Keratinocyte (primary cell): ENCODE results near the gene TOX2. TPM values are rescaled to one million over a fixed set of nuclear protein-coding genes. Genes with fewer than 3 reads are reported as not detected.

Source experiments
- DNase-seq: peaks from one replicate; pipeline ENCODE4 v3.0.0-alpha.2; 2011; ENCODE audit warnings: low read depth, missing footprints, low spot score
- FAIRE-seq: peaks from 2 replicates; lab custom pipeline; 2011; peaks lifted over from hg19 to GRCh38; lab: Jason Lieb, UNC
- H2AFZ ChIP-seq: 2 replicates; pipeline ENCODE4 v1.6.0; 2012; ENCODE audit warnings: low read length, control low read depth, inconsistent platforms; ENCODE audit not compliant: control insufficient read depth
- H3K27ac ChIP-seq: 2 replicates; pipeline ENCODE4 v1.5.1; 2011; ENCODE audit warnings: low read length; ENCODE audit not compliant: control insufficient read depth, insufficient read depth
- H3K27me3 ChIP-seq: 3 replicates; pipeline ENCODE4 v1.6.0; 2011; ENCODE audit warnings: low read length; ENCODE audit not compliant: control insufficient read depth, insufficient read depth; ENCODE audit errors: extremely low read depth
- H3K36me3 ChIP-seq, 2 experiments: 2 replicates in 1 of 2; 3 replicates in 1 of 2; pipeline ENCODE4 v1.5.1; 2011; ENCODE audit warnings: low read length in 2 of 2, mild to moderate bottlenecking in 1 of 2; ENCODE audit not compliant: control insufficient read depth in 2 of 2, insufficient read depth in 2 of 2; ENCODE audit errors: extremely low read depth in 1 of 2
- H3K4me1 ChIP-seq: 3 replicates; pipeline ENCODE4 v1.5.1; 2011; ENCODE audit warnings: low read length; ENCODE audit not compliant: control insufficient read depth, insufficient read depth; ENCODE audit errors: extremely low read depth
- H3K4me2 ChIP-seq: 3 replicates; pipeline ENCODE4 v1.6.0; 2011; ENCODE audit warnings: low read depth, low read length; ENCODE audit not compliant: control insufficient read depth, insufficient read depth; ENCODE audit errors: extremely low read depth
- H3K4me3 ChIP-seq, 3 experiments: fragments of 200-600 bp in 1 of 3; sonication (generic) in 1 of 3; 2 replicates in 2 of 3; 3 replicates in 1 of 3; pipeline ENCODE4 v1.5.1; 2011 to 2016; ENCODE audit warnings: low read length in 3 of 3, mild to moderate bottlenecking in 3 of 3, control low read depth in 2 of 3, inconsistent platforms in 1 of 3, low read depth in 1 of 3, mixed read lengths in 1 of 3, mixed run types in 1 of 3, moderate library complexity in 1 of 3; ENCODE audit not compliant: control insufficient read depth in 2 of 3, insufficient read depth in 2 of 3; ENCODE audit errors: extremely low read depth in 1 of 3
- H3K79me2 ChIP-seq: 2 replicates; pipeline ENCODE4 v1.6.0; 2012; ENCODE audit warnings: low read length; ENCODE audit not compliant: control insufficient read depth, insufficient read depth
- H3K9ac ChIP-seq: 3 replicates; pipeline ENCODE4 v1.6.0; 2011; ENCODE audit warnings: low read length; ENCODE audit not compliant: control insufficient read depth, insufficient read depth; ENCODE audit errors: extremely low read depth
- H3K9me1 ChIP-seq: 3 replicates; pipeline ENCODE4 v1.6.0; 2011; ENCODE audit warnings: low read length; ENCODE audit not compliant: control insufficient read depth, insufficient read depth; ENCODE audit errors: extremely low read depth
- H3K9me3 ChIP-seq: 2 replicates; pipeline ENCODE4 v1.5.1; 2012; ENCODE audit warnings: low read depth, low read length; ENCODE audit not compliant: control insufficient read depth
- H4K20me1 ChIP-seq: 3 replicates; pipeline ENCODE4 v1.6.0; 2011; ENCODE audit warnings: low read length; ENCODE audit not compliant: control insufficient read depth, insufficient read depth; ENCODE audit errors: extremely low read depth
- EZH2 ChIP-seq: IDR thresholded peaks from one replicate; pipeline ENCODE4 v1.6.1; 2012; ENCODE audit warnings: inconsistent platforms, mild to moderate bottlenecking, low read length, moderate library complexity
- dilution Hi-C: fragments of 300-500 bp; cut with MboI; formaldehyde crosslinking; loops from one replicate; pipeline ENCODE4 v1.7.0; 2020; ENCODE audit warnings: low sequenced_read_pairs; ENCODE audit not compliant: extremely low pct_ligation_motif_present
- polyA plus RNA-seq, 5 experiments: library from polyadenylated mRNA; depleted of rRNA in 3 of 5; stranded (reverse) in 3 of 5; stranded (forward) in 1 of 5; unstranded in 1 of 5; fragments of >200 nt; gene quantifications; 1 replicate in 1 of 5; 2 replicates in 3 of 5; 3 replicates in 1 of 5; pipeline versions ENCODE4 v1.2.1 to v1.2.3, GENCODE V29; 2011 to 2012; ENCODE audit warnings: missing spikeins in 2 of 5, low read depth in 1 of 5, low replicate concordance in 1 of 5
- TF ChIP-seq, protein P1 (sequence below), 3 experiments: IDR thresholded peaks in 1 of 3; conservative IDR thresholded peaks in 1 of 3; optimal IDR thresholded peaks in 1 of 3; 2 replicates in 2 of 3; 3 replicates in 1 of 3; pipeline versions ENCODE3 to v1.5.1; 2011; ENCODE audit warnings: low read length in 3 of 3, mild to moderate bottlenecking in 3 of 3, moderate library complexity in 2 of 3, control low read depth in 1 of 3, inconsistent platforms in 1 of 3; ENCODE audit not compliant: insufficient read depth in 2 of 3; ENCODE audit errors: extremely low read depth in 1 of 3

TOX2 gene
- polyA plus RNA-seq, 1 donor (not counting 4 experiments of a cell fraction or from before 2014, with no cell fraction given), result 0.20 TPM

GRCh38 chr20:44032583-44033331 is 118.1 kb downstream of the TOX2 start:
- Histone ChIP-seq H3K4me2 (no peak overlapping the region), H3K4me3 (no peak overlapping the region), H2AFZ (no peak overlapping the region), H4K20me1 (no peaks in the 10 kb centered on the region), H3K9me1 (no peaks in the 10 kb centered on the region), H3K4me1 (no peaks in the 10 kb centered on the region), H3K27me3 (peaks cover 28% of the 10 kb centered on the region), H3K27ac (no peak overlapping the region), H3K9me3 (peaks cover 2% of the 10 kb centered on the region), H3K79me2 (no peaks in the 10 kb centered on the region), H3K36me3 (no peaks in the 10 kb centered on the region), H3K9ac (no peak overlapping the region)
- TF ChIP-seq, protein P1, sequence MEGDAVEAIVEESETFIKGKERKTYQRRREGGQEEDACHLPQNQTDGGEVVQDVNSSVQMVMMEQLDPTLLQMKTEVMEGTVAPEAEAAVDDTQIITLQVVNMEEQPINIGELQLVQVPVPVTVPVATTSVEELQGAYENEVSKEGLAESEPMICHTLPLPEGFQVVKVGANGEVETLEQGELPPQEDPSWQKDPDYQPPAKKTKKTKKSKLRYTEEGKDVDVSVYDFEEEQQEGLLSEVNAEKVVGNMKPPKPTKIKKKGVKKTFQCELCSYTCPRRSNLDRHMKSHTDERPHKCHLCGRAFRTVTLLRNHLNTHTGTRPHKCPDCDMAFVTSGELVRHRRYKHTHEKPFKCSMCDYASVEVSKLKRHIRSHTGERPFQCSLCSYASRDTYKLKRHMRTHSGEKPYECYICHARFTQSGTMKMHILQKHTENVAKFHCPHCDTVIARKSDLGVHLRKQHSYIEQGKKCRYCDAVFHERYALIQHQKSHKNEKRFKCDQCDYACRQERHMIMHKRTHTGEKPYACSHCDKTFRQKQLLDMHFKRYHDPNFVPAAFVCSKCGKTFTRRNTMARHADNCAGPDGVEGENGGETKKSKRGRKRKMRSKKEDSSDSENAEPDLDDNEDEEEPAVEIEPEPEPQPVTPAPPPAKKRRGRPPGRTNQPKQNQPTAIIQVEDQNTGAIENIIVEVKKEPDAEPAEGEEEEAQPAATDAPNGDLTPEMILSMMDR (optimal IDR thresholded peaks at IDR 0.05 in 1 of 3, IDR thresholded peaks at IDR 0.05 in 1 of 3, conservative IDR thresholded peaks at IDR 0.05 in 1 of 3; ENCODE audit: extremely low read depth in 1 of 3, insufficient read depth in 2 of 3, low read length in 3 of 3), result no peak
- FAIRE-seq (no peak), DNase-seq (no peak)
- dilution Hi-C loops, result no loop called here

GRCh38 chr20:44033344-44033743 is 118.7 kb downstream of the TOX2 start:
- H3K4me3 ChIP-seq, result no peak overlapping the region
- no peaks in the 10 kb centered on the region for H3K79me2 ChIP-seq
- no peak overlapping the region for H2AFZ ChIP-seq
- H3K9me1 ChIP-seq, result no peaks in the 10 kb centered on the region
- no peak for DNase-seq
- H3K4me2 ChIP-seq, result no peak overlapping the region
- no peaks in the 10 kb centered on the region for H3K36me3 ChIP-seq
- H4K20me1 ChIP-seq, result no peaks in the 10 kb centered on the region
- no peak overlapping the region for H3K27ac ChIP-seq
- FAIRE-seq, result no peak
- dilution Hi-C loops, result no loop called here
- H3K27me3 ChIP-seq, result peaks cover 24% of the 10 kb centered on the region
- no peak overlapping the region for H3K9ac ChIP-seq
- TF ChIP-seq, protein P1 (optimal IDR thresholded peaks at IDR 0.05 in 1 of 3, IDR thresholded peaks at IDR 0.05 in 1 of 3, conservative IDR thresholded peaks at IDR 0.05 in 1 of 3; ENCODE audit: extremely low read depth in 1 of 3, insufficient read depth in 2 of 3, low read length in 3 of 3), result no peak
- no peak for TF ChIP-seq EZH2
- no peaks in the 10 kb centered on the region for H3K4me1 ChIP-seq
- H3K9me3 ChIP-seq, result peaks cover 2% of the 10 kb centered on the region
